HG02588 (cell line): ENCODE data around the gene HOXC12.

Source experiments
- ATAC-seq: cut with Tn5 transposase; IDR thresholded peaks from one replicate; pipeline ENCODE4 v1.9.1; 2021; ENCODE audit warnings: mild to moderate bottlenecking, moderate library complexity; ENCODE audit not compliant: unreplicated experiment

The HOXC12 gene

GRCh38 chr12:53940443-53941014 lies 14.2 kb upstream of the HOXC12 start:
- no peak for ATAC-seq

GRCh38 chr12:53941187-53941586 lies 13.5 kb upstream of the HOXC12 start:
- ATAC-seq = no peak

GRCh38 chr12:53941750-53942149 lies 13.0 kb upstream of the HOXC12 start:
- no peak for ATAC-seq

GRCh38 chr12:53942467-53942997 lies 12.2 kb upstream of the HOXC12 start:
- ATAC-seq = no peak

- ATAC-seq = no peak
These were observed 10.5 kb upstream of the HOXC12 start for GRCh38 chr12:53944209-53944608.

GRCh38 chr12:53944907-53945847 lies 9.5 kb upstream of the HOXC12 start:
- ATAC-seq = no peak

- ATAC-seq = no peak
These were observed 7.0 kb upstream of the HOXC12 start for GRCh38 chr12:53947743-53948142.

- no peak for ATAC-seq
These were observed 5.8 kb upstream of the HOXC12 start for GRCh38 chr12:53948650-53949593.

- no peak for ATAC-seq
These were observed 4.9 kb upstream of the HOXC12 start for GRCh38 chr12:53949631-53950436.

- ATAC-seq = no peak
These were observed 4.3 kb upstream of the HOXC12 start for GRCh38 chr12:53950437-53950773.

- no peak for ATAC-seq
These were observed 3.7 kb upstream of the HOXC12 start for GRCh38 chr12:53950789-53951576.

- ATAC-seq = no peak
These were observed 2.9 kb upstream of the HOXC12 start for GRCh38 chr12:53951577-53952334.

- no peak for ATAC-seq
These were observed 2.4 kb upstream of the HOXC12 start for GRCh38 chr12:53952335-53952694.

- ATAC-seq = no peak
These were observed 1.6 kb upstream of the HOXC12 start for GRCh38 chr12:53952871-53953734.

- ATAC-seq = no peak
These were observed 641 bp upstream of the HOXC12 start for GRCh38 chr12:53953831-53954693.

- no peak for ATAC-seq
These were observed 503 bp downstream of the HOXC12 start for GRCh38 chr12:53955036-53955775.
